OCI-LY3 (cell line): Measurements from ENCODE around the gene MED15.
"Not testable (repeated sequence)": the region's sequence is repeated elsewhere in the genome, so short reads cannot be mapped to it uniquely, and the experiment has no call there.

Source experiments
- H2AFZ ChIP-seq: fragments of 200-600, 300-600 bp; shearing (Covaris generic); 2 replicates; pipeline ENCODE4 v1.6.0; 2014; ENCODE audit warnings: antibody characterized with exemption, low read depth, low read length
- H3K27ac ChIP-seq: fragments of 200-600, 300-600 bp; sonication (generic); 2 replicates; pipeline ENCODE4 v1.5.1; 2014; ENCODE audit warnings: mild to moderate bottlenecking, low read length, moderate library complexity, mixed read lengths
- H3K27me3 ChIP-seq: fragments of 200-600, 300-600 bp; sonication (generic); 2 replicates; pipeline ENCODE4 v1.6.1; 2014; ENCODE audit warnings: low read depth, low read length, mixed read lengths
- H3K36me3 ChIP-seq: fragments of 200-600, 300-600 bp; sonication (generic); replicated peaks from 2 replicates; pipeline ENCODE3; 2014; ENCODE audit warnings: low read depth, low read length, mixed read lengths
- H3K4me1 ChIP-seq: fragments of 300-600, 200-600 bp; sonication (generic); 2 replicates; pipeline ENCODE4 v1.6.1; 2014; ENCODE audit warnings: low read length, mixed read lengths
- H3K4me2 ChIP-seq: fragments of 200-600, 300-600 bp; sonication (generic); 2 replicates; pipeline ENCODE4 v1.6.1; 2014; ENCODE audit warnings: low read length, mixed read lengths
- H3K4me3 ChIP-seq: fragments of 300-600, 200-600 bp; sonication (generic); 2 replicates; pipeline ENCODE4 v1.5.1; 2014; ENCODE audit warnings: antibody characterized with exemption, mild to moderate bottlenecking, low read length, moderate library complexity
- H3K79me2 ChIP-seq: fragments of 300-600, 200-600 bp; shearing (Covaris generic); 2 replicates; pipeline ENCODE4 v1.6.1; 2014; ENCODE audit warnings: mild to moderate bottlenecking, low read length, mixed read lengths
- H3K9ac ChIP-seq: fragments of 300-600, 200-600 bp; shearing (Covaris generic); 2 replicates; pipeline ENCODE4 v1.6.0; 2014; ENCODE audit warnings: mild to moderate bottlenecking, low read length, moderate library complexity
- H3K9me3 ChIP-seq: fragments of 200-600, 300-600 bp; shearing (Covaris generic); 2 replicates; pipeline ENCODE4 v1.6.1; 2014; ENCODE audit warnings: low read length, mixed read lengths; ENCODE audit not compliant: insufficient read depth
- H4K20me1 ChIP-seq: fragments of 200-600, 300-600 bp; sonication (generic); 2 replicates; pipeline ENCODE4 v1.6.1; 2016; ENCODE audit warnings: low read length, mixed read lengths; ENCODE audit not compliant: insufficient read depth
- CTCF ChIP-seq: fragments of 200-600, 300-600 bp; sonication (generic); IDR thresholded peaks from 2 replicates; pipeline ENCODE4 v1.5.1; 2014; ENCODE audit warnings: antibody characterized with exemption, low read length, low read depth
- EZH2phosphoT487 ChIP-seq: fragments of 200-600 bp; shearing (Covaris generic); IDR thresholded peaks from 2 replicates; pipeline ENCODE4 v1.6.1; 2018; ENCODE audit warnings: antibody characterized with exemption, mixed run types, low read depth

The MED15 gene

GRCh38 chr22:20615533-20616450 lies 108.4 kb downstream of the MED15 start:
- no peaks in the 10 kb centered on the region for H3K9me3 ChIP-seq
- H3K36me3 ChIP-seq, result no peaks in the 10 kb centered on the region
- no peak overlapping the region for H3K27ac ChIP-seq
- H3K4me3 ChIP-seq, result no peak overlapping the region
- no peak overlapping the region for H2AFZ ChIP-seq
- H3K4me1 ChIP-seq, result no peaks in the 10 kb centered on the region
- H4K20me1 ChIP-seq, result peaks cover 8% of the 10 kb centered on the region; the same call in 1 of the 2 replicates
- peaks cover 77% of the 10 kb centered on the region for H3K27me3 ChIP-seq
- H3K9ac ChIP-seq, result no peak overlapping the region
- TF ChIP-seq EZH2phosphoT487, result no peak
- H3K79me2 ChIP-seq, result no peaks in the 10 kb centered on the region
- no peak overlapping the region for H3K4me2 ChIP-seq

GRCh38 chr22:20616451-20617043 lies 109.1 kb downstream of the MED15 start:
- Histone ChIP-seq H4K20me1 (peaks cover 16% of the 10 kb centered on the region), H3K4me2 (no peak overlapping the region), H3K4me3 (no peak overlapping the region), H3K27ac (no peak overlapping the region), H3K27me3 (peaks cover 84% of the 10 kb centered on the region), H2AFZ (no peak overlapping the region), H3K36me3 (no peaks in the 10 kb centered on the region), H3K9me3 (no peaks in the 10 kb centered on the region), H3K79me2 (no peaks in the 10 kb centered on the region), H3K9ac (no peak overlapping the region), H3K4me1 (no peaks in the 10 kb centered on the region)
- TF ChIP-seq EZH2phosphoT487, result no peak
- no peak for TF ChIP-seq CTCF

- no peaks in the 10 kb centered on the region for H3K9me3 ChIP-seq
- no peak overlapping the region for H3K4me2 ChIP-seq
- no peak overlapping the region for H3K4me3 ChIP-seq
- H3K27ac ChIP-seq, result no peak overlapping the region
- no peak overlapping the region for H2AFZ ChIP-seq
- H3K4me1 ChIP-seq, result peaks cover 2% of the 10 kb centered on the region
- no peak overlapping the region for H3K9ac ChIP-seq
- no peaks in the 10 kb centered on the region for H3K36me3 ChIP-seq
- no peaks in the 10 kb centered on the region for H3K79me2 ChIP-seq
- H4K20me1 ChIP-seq, result peaks cover 26% of the 10 kb centered on the region
- no peak for TF ChIP-seq EZH2phosphoT487
- no peak for TF ChIP-seq CTCF
- peaks cover 85% of the 10 kb centered on the region for H3K27me3 ChIP-seq
Measured at GRCh38 chr22:20618488-20618887, 111.1 kb downstream of the MED15 start.

GRCh38 chr22:20619045-20619892 lies 111.9 kb downstream of the MED15 start:
- H3K9me3 ChIP-seq, result no peaks in the 10 kb centered on the region
- no peak overlapping the region for H3K4me2 ChIP-seq
- no peak overlapping the region for H3K9ac ChIP-seq
- H3K36me3 ChIP-seq, result no peaks in the 10 kb centered on the region
- peaks cover 31% of the 10 kb centered on the region for H4K20me1 ChIP-seq
- H3K4me1 ChIP-seq, result peaks cover 10% of the 10 kb centered on the region
- TF ChIP-seq EZH2phosphoT487 (no peak), CTCF (no peak)
- no peak overlapping the region for H2AFZ ChIP-seq
- H3K27me3 ChIP-seq, result peaks cover 83% of the 10 kb centered on the region
- no peaks in the 10 kb centered on the region for H3K79me2 ChIP-seq
- no peak overlapping the region for H3K27ac ChIP-seq
- no peak overlapping the region for H3K4me3 ChIP-seq

GRCh38 chr22:20619893-20620194 lies 112.4 kb downstream of the MED15 start:
- peaks cover 35% of the 10 kb centered on the region for H4K20me1 ChIP-seq
- not testable (repeated sequence) for H3K36me3 ChIP-seq

More at GRCh38 chr22:20619893-20620194, 112.4 kb downstream of the MED15 start:
- not testable (repeated sequence) for H3K79me2 ChIP-seq, H3K9me3 ChIP-seq, H3K9ac ChIP-seq, H2AFZ ChIP-seq, H3K4me3 ChIP-seq, H3K4me2 ChIP-seq, H3K27ac ChIP-seq
- Histone ChIP-seq H3K4me1 (peaks cover 16% of the 10 kb centered on the region), H3K27me3 (peaks cover 80% of the 10 kb centered on the region)
